LNCaP clone FGC (cell line): ENCODE results near the gene POLN.

Source experiments
- DNase-seq: peaks from one replicate; pipeline ENCODE4 v3.0.0-alpha.2; 2011; ENCODE audit warnings: low read depth
- H3K4me3 ChIP-seq: 2 replicates; pipeline ENCODE4 v1.5.1; 2011; ENCODE audit warnings: mild to moderate bottlenecking, low read depth, low read length, control low read depth
- CTCF ChIP-seq: IDR thresholded peaks from 2 replicates; pipeline ENCODE4 v1.5.1; 2012; ENCODE audit warnings: mild to moderate bottlenecking; ENCODE audit not compliant: control insufficient read depth, insufficient read depth; ENCODE audit errors: extremely low read depth

Gene POLN

GRCh38 chr4:2062808-2063524 is 179.0 kb downstream of the POLN start:
- no peak overlapping the region for H3K4me3 ChIP-seq
- no peak for TF ChIP-seq CTCF
- DNase-seq = no peak

GRCh38 chr4:2062168-2062807 is 179.6 kb downstream of the POLN start:
- no peak overlapping the region for H3K4me3 ChIP-seq
- no peak for TF ChIP-seq CTCF
- DNase-seq = no peak

- no peak overlapping the region for H3K4me3 ChIP-seq
- DNase-seq = no peak
- no peak for TF ChIP-seq CTCF
Observed at GRCh38 chr4:2061186-2062131, 180.5 kb downstream of the POLN start.

- TF ChIP-seq CTCF = no peak
Observed at GRCh38 chr4:2060611-2061185, 181.2 kb downstream of the POLN start.

GRCh38 chr4:2059726-2060602 is 182.0 kb downstream of the POLN start:
- no peak for DNase-seq
- peak overlapping the region; percentile 52 for H3K4me3 ChIP-seq

More at GRCh38 chr4:2060611-2061185, 181.2 kb downstream of the POLN start:
- H3K4me3 ChIP-seq = peak overlapping the region; percentile 52; the same call in 1 of the 2 replicates
- DNase-seq = no peak

More at GRCh38 chr4:2059726-2060602, 182.0 kb downstream of the POLN start:
- no peak for TF ChIP-seq CTCF
